GM18517 (cell line): Measurements from ENCODE around the gene DAPK3.
"Not testable (repeated sequence)": the region's sequence is repeated elsewhere in the genome, so short reads cannot be mapped to it uniquely, and the experiment has no call there.

ENCODE experiments used
- ATAC-seq: cut with Tn5 transposase; IDR thresholded peaks from one replicate; pipeline ENCODE4 v1.9.1; 2021; ENCODE audit warnings: mild to moderate bottlenecking, moderate library complexity; ENCODE audit not compliant: unreplicated experiment

Gene DAPK3

GRCh38 chr19:3979289-3979673, 8.4 kb upstream of the DAPK3 start:
- no peak for ATAC-seq

- ATAC-seq, result no peak
Observed at GRCh38 chr19:3978145-3978544, 7.2 kb upstream of the DAPK3 start.

- ATAC-seq, result no peak
Observed at GRCh38 chr19:3977242-3978143, 6.6 kb upstream of the DAPK3 start.

GRCh38 chr19:3976495-3977241, 5.8 kb upstream of the DAPK3 start:
- ATAC-seq, result no peak

GRCh38 chr19:3975637-3976087, 4.8 kb upstream of the DAPK3 start:
- ATAC-seq, result no peak

- ATAC-seq, result no peak
Observed at GRCh38 chr19:3975144-3975543, 4.2 kb upstream of the DAPK3 start.

GRCh38 chr19:3970313-3970807, 539 bp downstream of the DAPK3 start:
- ATAC-seq, result no peak

GRCh38 chr19:3969435-3970312, 1.2 kb downstream of the DAPK3 start:
- ATAC-seq, result no peak

- ATAC-seq, result no peak
Observed at GRCh38 chr19:3968556-3969434, 2.1 kb downstream of the DAPK3 start.

GRCh38 chr19:3967983-3968382, 2.9 kb downstream of the DAPK3 start:
- not testable (repeated sequence) for ATAC-seq

- ATAC-seq, result no peak
Observed at GRCh38 chr19:3966051-3967017, 4.6 kb downstream of the DAPK3 start.

- no peak for ATAC-seq
Observed at GRCh38 chr19:3964256-3965194, 6.4 kb downstream of the DAPK3 start.

- no peak for ATAC-seq
Observed at GRCh38 chr19:3963458-3964255, 7.2 kb downstream of the DAPK3 start.

GRCh38 chr19:3961007-3961406, 9.9 kb downstream of the DAPK3 start:
- no peak for ATAC-seq

- ATAC-seq, result no peak
Observed at GRCh38 chr19:3959766-3960131, 11.2 kb downstream of the DAPK3 start.

- no peak for ATAC-seq
Observed at GRCh38 chr19:3958836-3959765, 11.8 kb downstream of the DAPK3 start.
